ENCODE data around the gene NAGK.
"Not testable (repeated sequence)": the region's sequence is repeated elsewhere in the genome, so short reads cannot be mapped to it uniquely, and the experiment has no call there.

NAGK gene

DNA sequence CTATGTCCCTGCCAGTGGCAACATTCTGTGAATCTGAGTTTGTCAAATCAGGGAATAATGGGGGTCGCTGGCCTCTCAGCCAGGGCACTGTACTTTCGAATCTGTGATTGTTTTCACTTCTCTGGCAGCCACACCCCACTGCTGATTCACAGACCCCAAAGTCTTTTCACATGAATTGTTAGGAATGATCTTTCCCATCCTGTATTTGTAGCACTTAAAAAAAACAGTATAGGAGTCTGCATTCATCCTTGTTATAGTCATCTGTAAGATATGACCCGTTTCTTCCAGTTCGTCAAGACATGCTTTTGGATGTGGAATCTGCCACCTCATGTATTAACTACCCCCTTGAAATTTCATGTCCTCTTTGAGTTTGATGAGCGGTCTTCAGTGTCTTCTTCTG lies 928 bp downstream of the NAGK start:
- no peak for DNase-seq (ENCODE audit: low read depth)

DNA sequence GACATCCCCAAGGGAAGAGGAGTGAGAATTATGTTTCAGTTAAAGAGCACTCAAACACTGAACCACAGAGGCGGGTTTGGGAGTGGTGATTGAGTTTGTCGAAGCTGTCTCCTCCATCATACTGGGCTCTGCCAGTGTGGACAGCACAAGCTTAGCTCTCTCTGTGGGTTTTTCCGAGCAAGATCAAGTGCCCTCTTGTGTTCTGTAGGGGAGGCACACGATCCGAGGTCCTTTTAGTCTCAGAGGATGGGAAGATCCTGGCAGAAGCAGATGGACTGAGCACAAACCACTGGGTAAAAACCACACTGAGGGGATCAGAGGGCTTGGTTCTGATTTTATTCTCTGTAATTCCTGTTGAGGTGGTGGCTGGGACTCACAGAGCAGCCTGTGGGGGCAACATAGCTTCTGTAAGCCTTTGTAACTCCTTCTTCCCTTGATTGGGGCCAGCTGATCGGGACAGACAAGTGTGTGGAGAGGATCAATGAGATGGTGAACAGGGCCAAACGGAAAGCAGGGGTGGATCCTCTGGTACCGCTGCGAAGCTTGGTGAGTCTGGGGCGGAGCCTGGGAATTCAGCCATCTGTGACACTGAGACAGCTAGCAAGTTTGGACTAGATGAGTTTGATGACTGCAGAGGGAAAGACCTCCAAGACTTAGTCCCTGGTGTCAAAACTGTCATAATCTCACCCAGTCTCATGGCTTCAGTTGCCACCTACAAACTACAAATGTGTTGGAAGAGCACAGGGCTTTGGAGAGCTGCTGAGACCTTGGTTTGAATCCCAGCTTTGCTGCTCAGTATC lies 2.0 kb downstream of the NAGK start:
- DNase-seq (ENCODE audit: low read depth), result peak; percentile 47

DNA sequence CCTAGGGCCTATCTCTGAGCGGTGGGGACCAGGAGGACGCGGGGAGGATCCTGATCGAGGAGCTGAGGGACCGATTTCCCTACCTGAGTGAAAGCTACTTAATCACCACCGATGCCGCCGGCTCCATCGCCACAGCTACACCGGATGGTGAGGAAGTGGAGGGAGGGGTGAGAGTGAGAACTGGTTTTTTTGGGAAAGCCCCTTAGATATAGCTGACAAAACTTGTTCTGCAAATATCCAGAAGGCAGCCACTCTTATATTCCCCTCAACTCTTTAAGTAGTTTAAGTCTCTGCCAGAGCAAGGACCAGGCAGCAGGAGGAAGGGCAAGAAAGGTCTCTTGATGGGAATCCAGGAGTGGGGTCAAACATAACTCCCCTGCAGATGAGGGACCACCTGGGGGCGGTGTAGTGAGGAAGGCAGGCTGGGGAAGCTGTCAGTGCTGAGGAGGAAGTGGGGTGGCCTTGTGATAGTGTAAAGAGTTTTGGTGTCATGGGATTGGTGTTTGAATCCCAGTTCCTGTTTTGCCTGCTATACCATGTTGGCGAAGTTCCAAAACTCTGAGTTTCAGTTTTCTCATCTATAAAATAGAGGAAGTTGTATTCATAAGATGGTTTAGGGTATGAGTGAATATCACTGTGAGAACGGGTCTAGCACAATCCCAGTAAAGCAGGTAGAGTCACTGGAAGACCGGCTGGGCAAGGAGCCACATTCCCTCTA lies 3.4 kb downstream of the NAGK start:
- no peak for DNase-seq (ENCODE audit: low read depth)

DNA sequence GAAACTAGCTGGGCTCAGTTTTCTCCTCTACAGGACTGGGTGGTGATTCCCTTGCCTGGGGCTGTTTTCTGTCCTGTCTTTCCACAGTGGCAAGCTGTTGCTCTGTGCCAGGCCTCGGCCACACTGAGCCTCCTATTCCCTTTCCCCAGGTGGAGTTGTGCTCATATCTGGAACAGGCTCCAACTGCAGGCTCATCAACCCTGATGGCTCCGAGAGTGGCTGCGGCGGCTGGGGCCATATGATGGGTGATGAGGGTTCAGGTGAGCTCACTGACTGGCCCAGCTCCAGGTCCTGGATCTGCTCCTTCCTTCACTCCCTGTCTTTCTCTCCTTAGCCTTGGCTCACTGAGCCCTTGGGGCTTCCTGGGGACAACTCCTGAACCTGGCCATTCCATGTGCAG lies 4.0 kb downstream of the NAGK start:
- no peak for DNase-seq (ENCODE audit: low read depth)

DNA sequence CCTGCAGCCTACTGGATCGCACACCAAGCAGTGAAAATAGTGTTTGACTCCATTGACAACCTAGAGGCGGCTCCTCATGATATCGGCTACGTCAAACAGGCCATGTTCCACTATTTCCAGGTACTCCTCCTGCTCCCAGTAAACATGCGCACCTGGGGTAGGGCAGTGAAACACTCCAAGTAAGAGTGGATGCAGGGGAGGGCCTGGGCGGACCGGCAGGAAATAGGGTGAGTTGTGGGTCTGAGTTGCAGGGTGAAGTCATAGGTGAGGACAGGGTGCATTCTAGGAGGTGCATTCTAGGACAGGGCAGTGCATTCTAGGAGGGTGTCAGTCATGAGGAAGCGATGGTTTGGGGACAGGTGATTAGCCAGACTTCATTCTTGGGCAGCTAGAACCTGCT lies 5.0 kb downstream of the NAGK start:
- no peak for DNase-seq (ENCODE audit: low read depth)

DNA sequence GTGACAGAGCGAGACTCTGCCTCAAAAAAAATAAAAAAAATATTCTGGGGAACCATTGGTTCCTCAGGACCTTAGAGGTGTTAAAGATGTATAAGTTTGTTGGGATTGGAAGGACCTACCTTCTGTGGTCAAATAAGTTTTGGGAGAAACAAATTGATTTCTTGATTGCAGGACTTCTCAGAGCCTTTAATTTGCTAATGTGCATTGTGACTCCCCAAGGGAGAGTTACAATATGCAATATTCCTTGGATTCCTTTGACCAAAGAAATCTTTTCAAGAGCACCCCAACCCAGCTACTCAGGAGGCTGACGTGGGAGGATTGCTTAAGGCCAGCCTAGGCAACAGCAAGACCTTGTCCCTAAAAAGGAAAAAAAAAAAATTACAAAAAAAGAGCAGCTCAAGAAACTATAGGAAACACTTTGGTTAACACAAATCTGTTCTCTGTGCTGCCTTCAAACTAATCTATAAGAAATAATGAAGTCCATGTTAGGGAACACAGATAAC lies 6.5 kb downstream of the NAGK start:
- no peak for DNase-seq (ENCODE audit: low read depth)

DNA sequence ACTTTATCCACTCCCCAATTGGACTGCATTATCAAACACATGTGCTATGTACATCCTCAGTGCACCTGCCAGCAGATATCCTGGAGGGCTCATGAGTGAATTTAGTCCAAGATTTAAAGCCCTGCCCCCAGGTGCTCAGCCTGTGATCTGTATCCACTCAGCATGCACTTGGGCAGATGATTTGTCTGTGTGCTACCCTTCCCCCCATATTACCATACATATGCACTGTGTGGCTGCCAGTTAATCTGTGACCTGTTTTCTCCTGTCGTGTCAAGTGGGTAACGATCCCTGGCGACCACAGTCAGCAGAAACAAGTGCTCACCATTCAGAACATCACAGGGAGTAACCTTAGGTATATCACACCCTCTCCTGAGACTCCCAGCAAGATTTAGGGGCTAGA lies 10.2 kb downstream of the NAGK start:
- no peak for DNase-seq (ENCODE audit: low read depth)

DNA sequence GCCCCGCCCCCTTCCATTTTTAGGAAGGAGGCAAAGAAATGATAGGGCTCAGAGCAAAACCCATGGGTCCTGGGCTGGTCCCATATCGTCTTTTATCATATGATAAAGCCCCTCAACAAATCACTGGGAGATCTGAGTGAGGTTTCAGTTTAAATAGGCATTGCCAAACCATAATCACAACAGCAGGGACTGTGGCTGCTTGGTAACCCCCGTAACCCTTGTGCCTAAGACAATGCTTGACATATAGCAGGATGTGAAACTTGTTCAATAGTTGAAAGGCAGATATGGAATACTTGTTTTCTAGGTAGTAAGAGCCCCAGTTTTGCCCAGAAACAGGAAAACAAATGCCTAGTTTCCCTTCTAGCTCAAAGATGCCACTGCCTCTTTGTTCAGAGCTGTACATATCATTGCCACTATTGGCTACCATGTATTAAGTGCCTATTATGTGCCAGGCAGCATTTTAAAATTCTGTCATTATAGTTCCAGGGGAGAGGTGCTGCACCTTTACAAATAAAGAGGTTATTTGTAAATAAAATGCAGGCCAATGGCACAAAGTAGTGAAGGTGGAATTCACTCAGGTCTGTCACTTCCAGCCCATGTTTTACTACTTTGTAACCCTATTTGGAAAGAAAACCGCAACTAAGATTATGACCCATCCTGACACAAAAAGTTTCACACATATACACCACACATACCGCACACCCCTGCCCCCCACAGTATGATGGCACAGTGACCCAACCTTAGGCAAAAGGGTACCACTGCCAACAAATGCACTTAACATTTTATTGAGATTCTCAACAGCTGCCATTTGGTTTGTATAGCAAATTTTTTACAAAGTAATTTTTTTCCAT lies 14.2 kb downstream of the NAGK start:
- no peak for DNase-seq (ENCODE audit: low read depth)

DNA sequence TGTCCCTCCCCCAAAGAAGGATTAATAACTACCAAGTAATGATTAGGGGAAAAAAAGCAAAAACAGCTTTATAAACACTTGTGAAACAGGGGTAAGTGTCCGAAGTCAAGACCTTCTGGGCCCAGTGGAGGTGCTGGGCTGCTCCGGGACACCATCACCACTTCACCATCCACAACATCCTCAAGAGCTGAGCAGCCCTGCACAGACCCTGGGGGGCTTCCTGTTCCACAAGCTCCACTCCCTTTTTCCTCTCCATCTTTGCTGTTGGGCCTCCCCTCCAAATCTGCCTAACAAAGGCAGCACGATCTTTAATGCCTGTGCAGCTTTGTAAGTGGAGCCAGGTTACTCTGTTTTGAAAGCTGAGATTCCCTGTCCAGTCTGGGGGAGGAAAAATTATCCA lies 14.8 kb downstream of the NAGK start:
- not testable (repeated sequence) for DNase-seq (ENCODE audit: low read depth)

DNA sequence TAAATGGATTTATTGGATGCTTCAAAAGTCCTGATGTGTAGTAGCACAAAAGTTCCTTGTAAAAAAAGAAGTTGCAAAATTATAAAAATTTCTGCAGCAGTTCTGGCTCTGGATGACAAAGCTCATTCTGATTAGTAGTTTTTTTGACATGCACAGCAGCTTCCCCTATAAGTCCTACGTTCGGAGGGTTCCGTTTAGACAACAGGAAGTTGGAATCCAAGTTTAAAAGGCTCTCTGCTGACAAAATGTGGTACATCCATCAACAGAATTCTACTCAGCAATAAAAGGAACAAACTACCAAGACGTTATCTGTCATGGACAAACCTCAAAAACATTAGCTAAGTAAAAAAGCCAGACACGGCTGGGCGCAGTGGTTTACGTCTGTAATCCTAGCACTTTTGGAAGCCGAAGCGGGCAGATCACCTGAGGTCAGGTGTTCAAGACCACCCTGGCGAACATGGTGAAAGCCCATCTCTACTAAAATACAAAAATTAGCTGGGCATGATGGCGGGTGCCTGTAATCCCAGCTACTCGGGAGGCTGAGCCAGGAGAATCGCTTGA lies 15.4 kb downstream of the NAGK start:
- DNase-seq (ENCODE audit: low read depth), result not testable (repeated sequence)

DNA sequence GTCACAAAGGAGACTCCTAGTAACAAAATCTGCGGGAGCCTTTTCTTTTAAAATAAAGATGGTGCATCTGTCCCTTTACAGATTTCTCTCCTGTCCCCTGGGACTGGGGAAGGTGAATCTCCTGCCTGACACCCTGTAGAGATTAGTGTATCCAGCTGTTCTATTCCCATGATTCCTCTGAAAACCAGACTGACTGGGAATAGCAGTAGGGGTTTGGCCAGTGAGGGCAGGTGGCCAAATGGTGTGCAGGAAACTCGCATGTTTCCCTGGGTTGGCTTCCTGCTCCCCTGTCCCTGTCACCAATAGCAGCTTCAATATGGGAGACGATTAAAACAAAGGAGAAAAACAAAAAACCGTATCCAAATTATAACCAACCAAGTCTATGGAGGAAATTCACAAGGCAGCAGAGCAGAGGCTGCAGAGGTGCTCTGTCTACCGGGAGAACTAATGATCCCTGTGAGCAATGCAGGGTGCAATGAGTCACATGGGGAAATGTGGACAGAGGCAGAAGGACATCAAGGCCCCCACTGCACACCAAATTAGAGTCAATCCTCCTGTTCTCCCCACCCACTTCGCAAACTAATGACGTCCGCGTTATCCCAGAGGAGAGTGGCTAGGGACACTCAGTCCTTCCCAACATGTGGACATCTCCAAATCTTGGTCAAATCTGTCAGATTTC lies 17.0 kb downstream of the NAGK start:
- not testable (repeated sequence) for DNase-seq (ENCODE audit: low read depth)

DNA sequence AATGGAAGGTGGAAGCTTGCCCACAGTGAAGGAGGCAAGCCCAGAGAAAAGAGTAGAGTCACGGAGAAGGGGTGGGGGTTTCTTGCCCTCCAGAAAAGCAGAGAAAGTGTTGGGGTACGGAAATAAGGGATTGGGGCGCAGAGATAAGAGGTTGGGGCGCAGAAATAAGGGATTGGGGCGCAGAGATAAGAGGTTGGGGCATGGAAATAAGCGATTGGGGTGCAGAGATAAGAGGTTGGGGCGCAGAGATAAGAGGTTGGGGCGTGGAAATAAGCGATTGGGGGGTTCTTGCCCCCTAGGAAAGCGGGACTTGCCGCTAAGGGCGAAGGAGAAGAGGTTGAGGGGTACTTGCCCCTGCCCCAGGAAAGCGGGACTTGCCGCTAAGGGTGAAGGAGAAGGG lies 21.0 kb downstream of the NAGK start:
- DNase-seq (ENCODE audit: low read depth), result not testable (repeated sequence)

DNA sequence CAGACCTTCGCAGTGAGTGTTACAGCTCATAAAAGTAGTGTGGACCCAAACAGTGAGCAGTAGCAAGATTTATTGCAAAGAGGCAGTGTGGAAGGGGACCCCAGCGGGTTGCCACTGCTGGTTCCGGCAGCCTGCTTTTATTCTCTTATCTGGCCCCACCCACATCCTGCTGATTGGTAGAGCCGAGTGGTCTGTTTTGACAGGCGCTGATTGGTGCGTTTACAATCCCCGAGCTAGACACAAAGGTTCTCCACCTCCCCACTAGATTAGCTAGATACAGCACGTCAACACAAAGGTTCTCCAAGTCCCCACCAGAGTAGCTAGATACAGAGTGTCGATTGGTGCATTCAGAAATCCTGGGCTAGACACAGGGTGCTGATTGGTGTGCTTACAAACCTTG lies 23.4 kb downstream of the NAGK start:
- not testable (repeated sequence) for DNase-seq (ENCODE audit: low read depth)

DNA sequence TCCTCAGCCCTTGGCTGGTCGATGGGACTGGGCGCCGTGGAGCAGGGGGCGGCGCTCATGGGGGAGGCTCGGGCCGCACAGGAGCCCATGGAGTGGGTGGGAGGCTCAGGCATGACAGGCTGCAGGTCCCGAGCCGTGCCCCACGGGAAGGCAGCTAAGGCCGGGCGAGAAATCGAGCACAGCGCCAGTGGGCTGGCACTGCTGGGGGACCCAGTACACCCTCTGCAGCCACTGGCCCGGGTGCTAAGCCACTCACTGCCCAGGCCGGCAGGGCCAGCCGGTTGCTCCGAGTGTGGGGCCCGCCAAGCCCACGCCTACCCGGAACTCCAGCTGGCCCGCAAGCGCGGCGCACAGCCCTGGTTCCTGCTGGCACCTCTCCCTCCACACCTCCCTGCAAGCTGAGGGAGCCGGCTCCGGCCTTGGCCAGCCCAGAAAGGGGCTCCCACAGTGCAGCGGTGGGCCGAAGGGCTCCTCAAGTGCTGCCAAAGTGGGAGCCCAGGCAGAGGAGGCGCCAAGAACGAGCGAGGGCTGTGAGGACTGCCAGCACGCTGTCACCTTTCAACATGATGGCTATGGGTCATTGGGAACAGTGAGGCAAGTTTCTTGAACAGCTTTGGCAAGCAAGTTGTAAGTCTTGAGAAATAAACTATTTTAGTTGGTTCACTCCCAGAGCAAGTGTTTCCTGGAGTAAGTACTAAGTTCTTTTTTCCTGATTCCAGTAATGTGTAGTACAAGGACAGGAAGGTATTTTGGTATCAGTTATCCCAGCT lies 24.2 kb downstream of the NAGK start:
- peak; percentile 10 for DNase-seq (ENCODE audit: low read depth)

DNA sequence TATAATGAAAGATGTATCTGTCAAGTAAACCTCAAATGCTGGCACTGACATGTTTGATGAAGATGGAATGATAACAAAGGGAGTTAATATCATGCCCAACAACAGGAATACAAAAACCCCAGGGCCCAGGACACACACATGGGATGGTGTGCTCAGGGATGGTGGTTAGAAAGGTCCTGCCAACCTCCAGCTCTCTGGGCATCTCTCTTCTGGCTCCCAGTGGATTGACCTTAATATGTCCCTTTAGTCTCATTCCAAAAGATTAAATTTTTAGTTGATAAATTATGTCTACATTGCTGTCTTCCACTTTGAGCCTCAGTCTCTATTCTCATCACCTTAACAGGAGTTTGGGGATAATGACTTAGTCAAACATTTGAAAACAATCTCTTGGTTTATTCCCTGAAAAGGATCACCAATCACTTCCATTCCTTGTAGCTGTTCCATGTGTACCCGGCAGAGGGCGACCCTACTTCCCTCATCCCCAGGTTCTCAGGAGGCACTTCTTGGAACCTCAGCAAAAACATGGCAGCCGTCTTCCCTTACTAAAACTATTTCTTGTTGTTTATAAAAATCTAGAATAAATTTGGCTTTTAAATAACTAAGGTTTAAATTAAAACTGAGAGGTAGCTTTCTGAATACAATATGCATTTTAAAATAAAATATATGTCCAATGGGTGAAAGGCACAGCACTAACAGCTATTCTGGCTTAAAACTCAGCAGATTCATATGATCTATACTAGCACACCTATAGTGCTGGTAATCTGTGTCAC lies 31.9 kb downstream of the NAGK start:
- DNase-seq (ENCODE audit: low read depth), result peak; percentile 45

DNA sequence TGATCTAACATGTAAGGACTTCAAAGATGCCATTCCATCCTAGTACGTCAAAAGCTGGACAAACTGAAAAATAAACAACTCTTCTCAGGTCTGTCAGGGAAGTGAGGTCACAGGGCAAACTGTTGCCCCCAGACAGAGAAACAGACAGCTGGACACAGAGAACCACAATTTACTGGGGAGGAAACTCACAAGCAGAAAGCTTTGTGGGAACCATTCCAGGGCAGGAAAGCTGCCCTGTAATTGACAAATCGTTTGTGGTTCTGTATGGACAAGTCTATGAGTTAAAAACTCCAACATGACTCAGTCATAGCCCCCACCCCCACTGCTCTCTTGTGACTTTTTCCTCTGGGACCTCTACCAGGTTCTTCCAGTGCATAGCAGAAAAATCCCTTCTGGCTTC lies 33.2 kb downstream of the NAGK start:
- DNase-seq (ENCODE audit: low read depth), result peak; percentile 29

DNA sequence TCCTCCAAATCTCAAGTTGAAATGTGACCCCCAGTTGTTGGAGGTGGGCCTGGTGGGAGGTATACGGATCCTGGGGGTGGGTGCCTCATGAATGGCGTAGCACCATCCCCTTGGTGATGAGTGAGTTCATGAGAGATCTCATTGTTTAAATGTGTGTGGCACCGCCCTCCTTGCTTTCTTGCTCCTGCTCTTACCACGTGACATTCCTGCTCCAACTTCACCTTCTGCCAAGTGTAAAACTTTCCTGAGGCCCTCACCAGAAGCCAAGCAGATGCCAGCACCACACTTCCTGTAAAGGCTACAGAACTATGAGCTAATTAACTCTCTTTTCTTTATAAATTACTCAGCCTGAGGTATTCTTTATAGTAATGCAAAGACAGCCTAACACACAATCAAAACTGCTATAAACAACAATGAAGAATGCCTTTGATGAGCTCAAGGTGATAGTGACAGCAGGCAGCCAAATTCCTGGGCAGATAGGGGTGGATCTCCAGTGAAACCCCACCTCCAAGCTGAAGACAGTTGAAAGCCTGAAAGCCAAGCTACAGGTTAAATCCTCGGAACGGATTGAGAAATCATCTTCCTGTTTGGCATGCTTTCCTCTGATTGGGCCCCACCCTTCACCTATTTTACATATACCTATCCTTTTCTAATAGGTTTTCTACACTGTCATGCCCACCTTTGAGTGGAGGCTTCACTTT lies 34.7 kb downstream of the NAGK start:
- DNase-seq (ENCODE audit: low read depth), result no peak

DNA sequence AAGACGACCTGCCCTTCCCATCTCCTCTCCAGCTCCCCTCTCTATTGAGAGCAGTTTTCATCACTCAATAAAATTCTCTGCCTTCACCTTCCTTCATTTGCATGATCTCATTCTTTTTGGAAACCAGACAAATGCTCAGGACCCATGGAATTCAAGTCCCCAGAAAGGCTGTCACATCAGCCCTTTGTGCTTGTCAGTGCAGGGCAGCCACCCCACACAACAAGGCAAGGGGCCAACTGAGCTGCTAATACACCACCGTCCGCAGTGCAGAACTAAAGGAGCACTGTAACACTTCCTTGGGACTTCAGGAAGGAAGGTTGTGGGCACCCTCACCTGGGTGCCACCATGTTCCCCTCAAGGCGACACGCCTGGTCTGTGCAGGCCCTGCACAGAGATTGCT lies 35.4 kb downstream of the NAGK start:
- no peak for DNase-seq (ENCODE audit: low read depth)

DNA sequence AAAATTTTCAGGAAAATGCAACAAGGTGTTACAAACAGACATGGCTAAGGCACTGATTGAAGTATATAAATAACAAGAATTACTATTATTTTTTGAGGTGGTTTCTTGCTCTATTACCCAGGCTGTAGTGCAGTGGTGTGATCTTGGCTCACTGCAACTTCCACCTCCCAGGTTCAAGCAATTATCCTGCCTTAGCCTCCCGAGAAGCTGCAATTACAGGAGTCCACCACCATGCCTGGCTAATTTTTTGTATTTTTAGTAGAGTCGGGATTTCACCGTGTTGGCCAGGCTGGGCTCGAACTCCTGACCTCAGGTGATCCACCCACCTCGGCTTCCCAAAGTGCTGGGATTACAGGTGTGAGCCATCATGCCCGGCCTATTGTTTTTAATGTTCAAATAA lies 38.0 kb downstream of the NAGK start:
- DNase-seq (ENCODE audit: low read depth), result not testable (repeated sequence)
